ENCODE measurements around the gene SLX1B.
"Not testable (repeated sequence)": the region's sequence is repeated elsewhere in the genome, so short reads cannot be mapped to it uniquely, and the experiment has no call there.

DNA sequence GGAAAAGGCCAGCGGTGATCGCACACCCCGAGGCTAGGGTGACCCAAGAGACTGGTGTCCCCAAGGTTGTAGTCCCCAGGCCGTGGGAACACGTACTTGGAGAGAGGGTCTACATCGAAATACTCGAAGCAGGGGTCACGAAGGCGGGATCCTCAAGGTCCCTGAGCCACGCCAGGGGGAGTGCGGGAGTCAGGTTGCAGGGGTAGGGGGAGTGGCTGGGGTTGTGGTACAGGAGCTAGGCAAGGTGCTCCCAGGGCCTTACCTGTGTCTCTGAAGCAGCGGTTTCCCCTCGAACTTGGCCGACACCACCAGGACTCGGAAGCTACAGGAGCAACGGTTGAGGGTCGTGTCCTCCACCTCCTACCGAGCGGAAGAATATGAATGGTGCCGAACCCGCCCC is 579 bp upstream of the SLX1B start:
- TF ChIP-seq, protein P1, sequence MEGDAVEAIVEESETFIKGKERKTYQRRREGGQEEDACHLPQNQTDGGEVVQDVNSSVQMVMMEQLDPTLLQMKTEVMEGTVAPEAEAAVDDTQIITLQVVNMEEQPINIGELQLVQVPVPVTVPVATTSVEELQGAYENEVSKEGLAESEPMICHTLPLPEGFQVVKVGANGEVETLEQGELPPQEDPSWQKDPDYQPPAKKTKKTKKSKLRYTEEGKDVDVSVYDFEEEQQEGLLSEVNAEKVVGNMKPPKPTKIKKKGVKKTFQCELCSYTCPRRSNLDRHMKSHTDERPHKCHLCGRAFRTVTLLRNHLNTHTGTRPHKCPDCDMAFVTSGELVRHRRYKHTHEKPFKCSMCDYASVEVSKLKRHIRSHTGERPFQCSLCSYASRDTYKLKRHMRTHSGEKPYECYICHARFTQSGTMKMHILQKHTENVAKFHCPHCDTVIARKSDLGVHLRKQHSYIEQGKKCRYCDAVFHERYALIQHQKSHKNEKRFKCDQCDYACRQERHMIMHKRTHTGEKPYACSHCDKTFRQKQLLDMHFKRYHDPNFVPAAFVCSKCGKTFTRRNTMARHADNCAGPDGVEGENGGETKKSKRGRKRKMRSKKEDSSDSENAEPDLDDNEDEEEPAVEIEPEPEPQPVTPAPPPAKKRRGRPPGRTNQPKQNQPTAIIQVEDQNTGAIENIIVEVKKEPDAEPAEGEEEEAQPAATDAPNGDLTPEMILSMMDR (IDR thresholded peaks at IDR 0.05): not testable (repeated sequence)
- TF ChIP-seq POLR2A (IDR thresholded peaks at IDR 0.05): not testable (repeated sequence)

Data from esophagus squamous epithelium (tissue), 4 donors.